PC-3 (cell line): Measurements from ENCODE around the gene CYBRD1. TPM values are rescaled to one million over a fixed set of nuclear protein-coding genes. Genes with fewer than 3 reads are reported as not detected.
"Not testable (repeated sequence)": the region's sequence is repeated elsewhere in the genome, so short reads cannot be mapped to it uniquely, and the experiment has no call there.

Experiments used
- ATAC-seq: fragments of 200-7000 bp; cut with Tn5 transposase; 2 replicates; pipeline ENCODE4 v1.9.1; 2020; ENCODE audit warnings: mild to moderate bottlenecking, moderate library complexity
- BruUV-seq: library from RNA; stranded (reverse); fragments of 400-500 nt; replicated peaks from 2 replicates; lab custom pipeline; 2021; lab: Mats Ljungman, UMichigan
- CTCF ChIA-PET: fragments of 300-600 bp; sonication (Branson Sonifier 250); formaldehyde crosslinking; loops from one replicate; lab custom pipeline; 2022; ENCODE audit warnings: antibody characterized with exemption; lab: Charles Lee
- POLR2A ChIA-PET: fragments of 300-600 bp; sonication (Branson Sonifier 250); formaldehyde crosslinking; loops from one replicate; lab custom pipeline; 2022; ENCODE audit warnings: antibody characterized with exemption; ENCODE audit not compliant: unreplicated experiment; lab: Charles Lee
- DNase-seq: peaks from one replicate; pipeline ENCODE4 v3.0.0-alpha.2; 2015
- H2AFZ ChIP-seq: fragments of 300-600 bp; sonication (generic); 2 replicates; pipeline ENCODE4 v1.6.0; 2016; ENCODE audit warnings: antibody characterized with exemption, low read length
- H3F3A ChIP-seq: fragments of 300-600 bp; sonication (generic); one replicate; pipeline ENCODE4 v1.6.0; 2017; ENCODE audit warnings: antibody characterized with exemption, low read length, control low read depth, mild to moderate bottlenecking; ENCODE audit not compliant: unreplicated experiment
- H3K27ac ChIP-seq: fragments of 300-600 bp; sonication (generic); 2 replicates; pipeline ENCODE4 v1.5.1; 2016; ENCODE audit warnings: mild to moderate bottlenecking, low read length
- H3K27me3 ChIP-seq: fragments of 300-600 bp; sonication (generic); 2 replicates; pipeline ENCODE4 v1.6.1; 2016; ENCODE audit warnings: low read length, mixed read lengths
- H3K36me3 ChIP-seq: fragments of 300-600 bp; sonication (generic); 2 replicates; pipeline ENCODE4 v1.6.1; 2016; ENCODE audit warnings: low read depth, mixed run types, low read length, mixed read lengths
- H3K4me1 ChIP-seq: fragments of 300-600 bp; sonication (generic); 2 replicates; pipeline ENCODE4 v1.5.1; 2016; ENCODE audit warnings: low read length; ENCODE audit not compliant: insufficient read depth
- H3K4me2 ChIP-seq: fragments of 300-600 bp; sonication (generic); 2 replicates; pipeline ENCODE4 v1.6.0; 2016; ENCODE audit warnings: low read length
- H3K4me3 ChIP-seq: fragments of 300-600 bp; sonication (generic); 2 replicates; pipeline ENCODE4 v1.5.1; 2016; ENCODE audit warnings: mild to moderate bottlenecking, low read length, mixed read lengths
- H3K79me2 ChIP-seq: fragments of 300-600 bp; sonication (generic); 2 replicates; pipeline ENCODE4 v1.6.1; 2017; ENCODE audit warnings: low read length, mixed read lengths
- H3K9ac ChIP-seq: fragments of 300-600 bp; sonication (generic); 2 replicates; pipeline ENCODE4 v1.6.0; 2016; ENCODE audit warnings: mild to moderate bottlenecking, low read length
- H3K9me2 ChIP-seq: fragments of 300-600 bp; sonication (generic); replicated peaks from 2 replicates; pipeline ENCODE4 v1.6.1; 2016; ENCODE audit warnings: mixed run types, low read length, mixed read lengths
- H3K9me3 ChIP-seq: fragments of 300-600 bp; sonication (generic); 2 replicates; pipeline ENCODE4 v1.6.1; 2016; ENCODE audit warnings: low read length, mixed read lengths
- H4K20me1 ChIP-seq: fragments of 300-600 bp; sonication (generic); 2 replicates; pipeline ENCODE4 v1.6.1; 2016; ENCODE audit warnings: low read length, mixed read lengths
- CTCF ChIP-seq: fragments of 300-600 bp; sonication (generic); conservative IDR thresholded peaks from 2 replicates; pipeline ENCODE4 v1.5.1; 2017; ENCODE audit warnings: antibody characterized with exemption, low read depth, mild to moderate bottlenecking, low read length
- EZH2 ChIP-seq: fragments of 300-600 bp; sonication (generic); IDR thresholded peaks from one replicate; pipeline ENCODE4 v1.6.1; 2017; ENCODE audit warnings: antibody characterized with exemption, mild to moderate bottlenecking, low read length; ENCODE audit not compliant: unreplicated experiment
- EZH2phosphoT487 ChIP-seq: fragments of 300-600 bp; sonication (generic); IDR thresholded peaks from 2 replicates; pipeline ENCODE4 v1.6.1; 2018; ENCODE audit warnings: mild to moderate bottlenecking, antibody characterized with exemption, low read length, borderline replicate concordance
- intact Hi-C: fragments of 100-400 bp; cut with micrococcal nuclease; formaldehyde crosslinking; loops from 2 replicates; pipeline ENCODE4 v1.9.0; 2023
- total RNA-seq: library from RNA; depleted of rRNA; stranded (reverse); fragments of >200 nt; gene quantifications from 2 replicates; pipeline ENCODE4 v1.2.3, GENCODE V29; 2014

CYBRD1 gene
- total RNA-seq, 1 experiment from 2014 or later, result 0.87 TPM

DNA sequence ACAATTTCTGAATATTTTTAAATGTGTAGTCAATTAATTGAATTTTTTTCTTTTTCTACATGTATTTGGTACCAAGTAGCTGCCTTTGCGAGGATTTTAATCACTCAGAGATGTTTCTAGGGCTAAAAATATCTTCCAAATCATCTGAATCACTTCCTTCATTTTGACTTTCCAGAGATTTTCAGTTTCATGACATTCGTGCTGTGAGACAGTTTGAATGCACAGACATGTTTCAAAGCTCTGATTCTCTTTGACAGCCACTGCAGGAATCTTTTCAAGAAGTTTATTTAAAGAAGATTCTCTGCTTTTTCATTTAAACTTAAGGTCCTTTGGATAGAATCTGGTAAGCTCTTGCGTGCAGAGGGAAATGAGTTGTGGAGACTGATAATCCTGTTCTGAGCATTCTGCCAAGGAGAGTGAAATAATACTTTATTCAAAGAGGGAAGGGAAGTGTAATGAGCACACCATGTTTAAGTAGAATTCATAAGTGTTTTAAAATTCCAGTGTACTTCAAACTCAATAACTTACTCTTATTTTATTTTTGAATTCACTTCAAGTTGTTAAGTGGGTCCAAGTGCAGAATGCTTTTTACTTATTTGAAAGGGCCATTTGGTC, 9.7 kb downstream of the CYBRD1 start:
- Histone ChIP-seq H3K9ac (no peak overlapping the region), H3K36me3 (no peaks in the 10 kb centered on the region), H2AFZ (no peak overlapping the region), H3K9me3 (no peaks in the 10 kb centered on the region), H3K4me2 (no peak overlapping the region), H3K9me2 (no peaks in the 10 kb centered on the region), H3K27me3 (peaks cover 10% of the 10 kb centered on the region), H3K79me2 (no peaks in the 10 kb centered on the region), H3K27ac (no peak overlapping the region), H4K20me1 (no peaks in the 10 kb centered on the region), H3K4me1 (no peaks in the 10 kb centered on the region), H3F3A (no peaks in the 10 kb centered on the region), H3K4me3 (no peak overlapping the region)
- DNase-seq (no peak), ATAC-seq (no peak)
- TF ChIP-seq EZH2phosphoT487 (no peak), CTCF (no peak), EZH2 (no peak)
- no TSS peak for BruUV-seq
- CTCF ChIA-PET, result no interaction called here
- POLR2A ChIA-PET, result no interaction called here
- intact Hi-C loops, result no loop called here

DNA sequence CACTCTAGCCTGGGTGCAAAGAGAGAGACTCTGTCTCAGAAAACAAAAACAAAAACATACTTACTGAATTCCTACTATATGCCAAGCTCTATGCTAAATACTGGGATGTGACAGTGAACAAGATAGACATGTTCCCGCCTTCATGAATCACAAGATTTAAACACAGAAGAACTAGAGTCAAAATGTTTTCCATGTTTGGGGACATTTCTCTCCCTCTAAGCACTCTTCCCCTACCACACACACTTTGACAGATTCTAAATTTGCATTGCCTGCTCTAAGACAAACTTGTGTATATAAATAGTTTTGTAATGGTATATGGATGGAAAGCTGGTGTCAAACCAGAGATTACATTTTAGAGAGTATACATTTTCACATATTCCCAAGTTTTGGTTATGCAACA, 11.1 kb downstream of the CYBRD1 start:
- no TSS peak for BruUV-seq
- no peak overlapping the region for H3K27ac ChIP-seq
- ATAC-seq (no peak), DNase-seq (no peak)
- H2AFZ ChIP-seq, result no peak overlapping the region
- ChIA-PET POLR2A (no interaction called here), CTCF (no interaction called here)
- H3F3A ChIP-seq, result no peaks in the 10 kb centered on the region
- peaks cover 10% of the 10 kb centered on the region for H3K27me3 ChIP-seq
- no peak overlapping the region for H3K4me3 ChIP-seq
- intact Hi-C loops, result no loop called here
- H3K4me1 ChIP-seq, result no peaks in the 10 kb centered on the region
- H3K79me2 ChIP-seq, result no peaks in the 10 kb centered on the region
- no peak for TF ChIP-seq CTCF
- no peak for TF ChIP-seq EZH2phosphoT487
- no peak for TF ChIP-seq EZH2
- H3K9ac ChIP-seq, result no peak overlapping the region
- H3K4me2 ChIP-seq, result no peak overlapping the region
- H3K9me2 ChIP-seq, result no peaks in the 10 kb centered on the region
- H4K20me1 ChIP-seq, result no peaks in the 10 kb centered on the region
- H3K9me3 ChIP-seq, result no peaks in the 10 kb centered on the region
- H3K36me3 ChIP-seq, result no peaks in the 10 kb centered on the region

GRCh38 chr2:171535528-171535927, 13.3 kb downstream of the CYBRD1 start:
- H3K9me3 ChIP-seq, result not testable (repeated sequence)

More at GRCh38 chr2:171535528-171535927, 13.3 kb downstream of the CYBRD1 start:
- BruUV-seq, H3K36me3 ChIP-seq, H3K4me2 ChIP-seq, H3K4me1 ChIP-seq, intact Hi-C loops, H3K79me2 ChIP-seq, H3K4me3 ChIP-seq, H3K9ac ChIP-seq, CTCF ChIA-PET, H3K9me2 ChIP-seq, H2AFZ ChIP-seq, H3K27ac ChIP-seq, H4K20me1 ChIP-seq, ATAC-seq, H3F3A ChIP-seq, DNase-seq: not testable (repeated sequence)
- peaks cover 10% of the 10 kb centered on the region for H3K27me3 ChIP-seq
- POLR2A ChIA-PET, result interaction anchor here (0.6 kb wide), 1 partner anchor 31 kb away, joined by 10 read pairs; no protein-coding TSS in a partner anchor
